ENCODE data around the gene KIFC1. TPM values are rescaled to one million over a fixed set of nuclear protein-coding genes. Genes with fewer than 3 reads are reported as not detected.

Gene KIFC1
- total RNA-seq, 4 donors from 2014 or later = 9.6 to 38.9 (median 11.2) TPM

DNA sequence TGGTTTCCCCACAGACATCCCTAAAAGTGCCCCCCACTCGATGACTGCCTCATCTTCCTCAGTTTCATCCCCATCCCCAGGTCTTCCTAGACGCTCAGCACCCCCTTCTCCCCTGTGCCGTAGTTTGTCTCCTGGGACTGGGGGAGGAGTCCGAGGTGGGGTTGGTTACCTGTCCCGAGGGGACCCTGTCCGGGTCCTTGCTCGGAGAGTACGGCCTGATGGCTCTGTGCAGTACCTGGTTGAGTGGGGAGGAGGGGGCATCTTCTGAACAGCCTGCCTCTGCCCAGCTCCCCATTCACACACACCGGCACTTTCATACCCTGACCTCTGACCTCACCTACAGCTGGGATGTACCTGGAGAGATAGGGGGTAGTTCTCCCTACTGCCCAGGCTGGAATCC lies 24.2 kb downstream of the KIFC1 start:
- Histone ChIP-seq H3K9me3 (no peaks in the 10 kb centered on the region), H3K4me3 (no peak overlapping the region), H3K36me3 (peaks cover 9 to 44% (median 36%) of the 10 kb centered on the region in 3 donors), H3K27me3 (no peaks in the 10 kb centered on the region), H3K27ac (peak overlapping the region in 2 of 4 donors; percentile 42 to 99), H3K4me1 (peaks cover 45 to 88% (median 49%) of the 10 kb centered on the region in 3 donors)
- TF ChIP-seq, protein P1, sequence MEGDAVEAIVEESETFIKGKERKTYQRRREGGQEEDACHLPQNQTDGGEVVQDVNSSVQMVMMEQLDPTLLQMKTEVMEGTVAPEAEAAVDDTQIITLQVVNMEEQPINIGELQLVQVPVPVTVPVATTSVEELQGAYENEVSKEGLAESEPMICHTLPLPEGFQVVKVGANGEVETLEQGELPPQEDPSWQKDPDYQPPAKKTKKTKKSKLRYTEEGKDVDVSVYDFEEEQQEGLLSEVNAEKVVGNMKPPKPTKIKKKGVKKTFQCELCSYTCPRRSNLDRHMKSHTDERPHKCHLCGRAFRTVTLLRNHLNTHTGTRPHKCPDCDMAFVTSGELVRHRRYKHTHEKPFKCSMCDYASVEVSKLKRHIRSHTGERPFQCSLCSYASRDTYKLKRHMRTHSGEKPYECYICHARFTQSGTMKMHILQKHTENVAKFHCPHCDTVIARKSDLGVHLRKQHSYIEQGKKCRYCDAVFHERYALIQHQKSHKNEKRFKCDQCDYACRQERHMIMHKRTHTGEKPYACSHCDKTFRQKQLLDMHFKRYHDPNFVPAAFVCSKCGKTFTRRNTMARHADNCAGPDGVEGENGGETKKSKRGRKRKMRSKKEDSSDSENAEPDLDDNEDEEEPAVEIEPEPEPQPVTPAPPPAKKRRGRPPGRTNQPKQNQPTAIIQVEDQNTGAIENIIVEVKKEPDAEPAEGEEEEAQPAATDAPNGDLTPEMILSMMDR (IDR thresholded peaks at IDR 0.05) = no peak
- no peak for TF ChIP-seq POLR2A (IDR thresholded peaks at IDR 0.05)
- intact Hi-C loops (cut with DNase I) = loop anchor here (10.0 kb wide), 1 partner anchor 159 kb away; no protein-coding TSS in a partner anchor
- WGBS, 2 donors = 50 to 77% methylated on average over 3 to 9 of the region's 9 CpGs
- DNase-seq = no peak

DNA sequence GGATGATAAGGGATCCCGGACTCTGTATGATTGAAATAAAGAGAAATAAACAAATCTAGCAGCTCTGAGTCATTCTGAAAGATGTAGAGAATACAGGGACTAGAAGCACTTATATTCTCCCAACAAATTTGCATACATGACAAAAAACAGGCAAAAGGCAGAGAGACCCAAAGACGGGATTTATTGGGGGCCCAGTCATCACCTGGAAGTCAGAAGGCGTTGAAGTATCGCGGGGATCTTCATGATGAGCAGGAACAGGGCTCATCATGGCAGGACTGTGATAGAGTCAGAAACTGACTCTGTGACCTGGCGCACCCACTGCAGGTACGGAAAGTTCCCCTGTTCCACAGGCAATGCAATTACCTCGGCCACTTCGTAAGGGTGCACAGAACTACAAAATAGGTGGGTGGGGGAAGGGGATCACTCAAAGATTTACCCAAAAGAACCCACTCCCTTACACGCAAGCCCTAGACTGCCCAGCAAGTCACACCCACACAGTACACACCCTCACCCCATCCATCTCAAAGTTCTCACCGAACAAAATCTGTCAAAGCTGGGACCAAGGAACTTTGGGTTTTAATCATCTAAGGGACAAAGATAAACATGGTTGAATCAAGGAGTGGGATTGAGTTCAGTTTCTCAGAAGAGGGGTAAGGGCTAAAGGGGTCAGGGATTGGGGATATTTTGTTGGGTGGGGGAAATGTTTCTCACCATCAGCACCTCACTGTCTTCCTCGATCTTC lies 24.9 kb downstream of the KIFC1 start:
- Histone ChIP-seq H3K4me1 (peaks cover 41 to 89% (median 49%) of the 10 kb centered on the region in 3 donors), H3K9me3 (no peaks in the 10 kb centered on the region), H3K36me3 (peaks cover 9 to 44% (median 36%) of the 10 kb centered on the region in 3 donors), H3K27me3 (no peaks in the 10 kb centered on the region), H3K4me3 (peak overlapping the region; percentile 41 to 85 (median 72)), H3K27ac (peak overlapping the region; percentile 16 to 99 (median 96))
- WGBS, 2 donors = 21 to 36% methylated on average over 12 of the region's 12 CpGs
- no peak for DNase-seq
- no peak for TF ChIP-seq POLR2A (IDR thresholded peaks at IDR 0.05)
- TF ChIP-seq, protein P1 (IDR thresholded peaks at IDR 0.05) = no peak
- intact Hi-C loops (cut with DNase I) = loop anchor here (10.0 kb wide), 1 partner anchor 158 kb away; no protein-coding TSS in a partner anchor

DNA sequence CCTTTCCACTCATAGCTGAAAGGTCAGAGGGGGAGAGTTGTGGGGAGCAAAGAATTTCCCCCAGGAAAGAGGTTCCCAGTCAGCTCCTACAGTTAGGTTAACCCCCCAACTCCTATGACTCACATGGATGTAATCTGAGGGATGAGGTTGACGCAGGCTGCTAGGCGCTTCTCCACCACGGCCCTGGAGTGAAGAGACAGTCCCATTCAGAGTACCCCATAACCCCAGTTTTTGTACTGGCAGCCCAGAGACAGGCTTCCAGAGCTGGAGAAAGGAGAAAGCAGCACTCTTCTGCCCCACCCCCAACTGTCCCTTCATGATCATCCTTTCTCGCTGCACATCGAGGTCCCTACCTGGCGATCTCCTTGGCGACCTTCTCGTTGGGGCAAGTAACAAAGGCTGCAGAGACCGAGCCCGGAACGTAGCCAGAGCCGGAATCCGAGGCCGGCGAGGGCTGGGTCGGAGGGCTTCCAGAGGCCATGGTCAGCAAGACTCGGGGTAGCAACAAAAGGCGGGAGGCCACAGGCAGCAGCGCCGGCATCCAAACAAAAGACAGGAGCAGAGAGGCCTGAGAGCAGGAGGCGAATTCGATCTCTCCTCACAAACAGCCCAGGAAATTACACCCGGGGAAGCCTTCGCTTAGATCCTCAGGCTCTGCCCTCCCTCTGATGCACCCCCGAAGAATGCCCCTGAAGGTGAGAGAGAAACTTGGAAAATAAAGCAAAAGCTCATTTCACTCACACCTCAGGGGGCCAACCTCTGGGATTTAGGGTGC lies 25.7 kb downstream of the KIFC1 start:
- Histone ChIP-seq H3K4me1 (peaks cover 35 to 82% (median 42%) of the 10 kb centered on the region in 3 donors), H3K27ac (peak overlapping the region; percentile 89 to 99 (median 96)), H3K4me3 (peak overlapping the region; percentile 41 to 85 (median 72)), H3K27me3 (no peaks in the 10 kb centered on the region), H3K36me3 (peaks cover 9 to 42% (median 35%) of the 10 kb centered on the region in 3 donors), H3K9me3 (no peaks in the 10 kb centered on the region)
- 2 to 5% methylated on average over 8 to 11 of the region's 25 CpGs for WGBS, 2 donors
- DNase-seq = no peak
- TF ChIP-seq POLR2A (IDR thresholded peaks at IDR 0.05) = no peak
- TF ChIP-seq, protein P1 (IDR thresholded peaks at IDR 0.05) = no peak
- intact Hi-C loops (cut with DNase I) = loop anchor here (10.0 kb wide), 1 partner anchor 157 kb away; no protein-coding TSS in a partner anchor

DNA sequence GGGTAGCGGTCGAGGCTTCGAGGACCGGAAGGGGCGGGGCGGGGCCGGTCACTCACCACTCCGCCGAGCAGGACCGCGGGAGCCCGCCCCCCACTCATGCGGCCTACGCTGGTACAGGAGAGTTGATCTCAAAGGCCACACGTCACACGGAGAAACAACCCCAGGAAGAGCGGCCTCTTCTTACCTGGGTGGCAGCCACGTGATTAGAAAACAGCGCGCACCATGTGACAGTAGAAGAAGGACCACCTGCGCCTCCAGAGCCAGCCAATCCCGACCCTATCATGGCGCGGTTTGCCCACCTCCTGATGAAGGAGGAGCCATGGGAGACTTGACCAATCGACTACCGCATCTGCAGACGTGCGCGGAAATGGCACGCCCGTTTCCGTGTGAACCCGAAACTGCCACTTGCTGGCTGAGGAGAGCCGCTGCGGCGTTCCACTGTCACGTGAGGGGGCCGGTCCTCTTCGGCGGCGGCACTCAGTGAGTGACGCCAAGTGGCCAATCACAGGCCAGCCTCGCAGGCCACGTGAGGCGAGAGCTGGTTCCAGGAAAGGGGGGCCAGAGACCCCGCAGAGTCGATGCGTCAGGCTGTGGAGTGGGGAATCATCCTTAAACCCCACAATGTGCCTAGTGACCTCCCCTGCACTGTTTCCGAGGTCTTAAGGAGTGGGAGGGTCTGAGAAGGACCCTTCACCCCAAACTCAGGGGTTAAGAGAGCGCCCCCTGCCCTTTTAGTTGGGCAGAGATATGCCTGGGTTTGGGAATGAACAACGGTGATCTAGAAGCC lies 26.5 kb downstream of the KIFC1 start, which contains the start of gene CUTA:
CUTA (minus strand) TSS at position 205 of the 787 bp plus-strand sequence; CDS start at position 98, 107 bp downstream.
- Histone ChIP-seq H3K27ac (peak within 1 kb of the TSS; percentile 89 to 99 (median 96)), H3K4me3 (peak within 1 kb of the TSS; percentile 41 to 85 (median 72)), H3K36me3 (peaks cover 9 to 35% (median 27%) of the 10 kb centered on the region in 3 donors), H3K9me3 (no peaks in the 10 kb centered on the region), H3K27me3 (no peaks in the 10 kb centered on the region), H3K4me1 (peaks cover 35 to 74% (median 37%) of the 10 kb centered on the region in 3 donors)
- DNase-seq = peak; percentile 97
- WGBS, 2 donors = 0% methylated on average over 11 of the region's 51 CpGs
- intact Hi-C loops (cut with DNase I) = loop anchor here (10.0 kb wide), 1 partner anchor 157 kb away; no protein-coding TSS in a partner anchor
- TF ChIP-seq POLR2A (IDR thresholded peaks at IDR 0.05) = peak in 3 of 4 donors; percentile 54 to 82 (median 74)
- TF ChIP-seq, protein P1 (IDR thresholded peaks at IDR 0.05) = peak; percentile 21 to 53 (median 40)
